ENCODE results near the gene NME7. TPM values are rescaled to one million over a fixed set of nuclear protein-coding genes. Genes with fewer than 3 reads are reported as not detected.
A peak's percentile ranks its signal among the peaks of the same experiment; 100 is the strongest.

Gene NME7
- polyA plus RNA-seq, 1 of the 3 experiments (the other 2 are of a cell fraction) = 13.7 TPM

GRCh38 chr1:169142129-169142528 is 225.5 kb downstream of the NME7 start (continued):
- no peak for TF ChIP-seq IRF3 (IDR thresholded peaks at IDR 0.05; ENCODE audit: low read depth, low read length)
- no peak for TF ChIP-seq MXI1 (IDR thresholded peaks at IDR 0.05; ENCODE audit: low read depth, low read length)
- no peak for TF ChIP-seq TAF1 (IDR thresholded peaks at IDR 0.05; ENCODE audit: borderline replicate concordance, low read depth, low read length)
- TF ChIP-seq CTCF (IDR thresholded peaks at IDR 0.05) = no peak

DNA sequence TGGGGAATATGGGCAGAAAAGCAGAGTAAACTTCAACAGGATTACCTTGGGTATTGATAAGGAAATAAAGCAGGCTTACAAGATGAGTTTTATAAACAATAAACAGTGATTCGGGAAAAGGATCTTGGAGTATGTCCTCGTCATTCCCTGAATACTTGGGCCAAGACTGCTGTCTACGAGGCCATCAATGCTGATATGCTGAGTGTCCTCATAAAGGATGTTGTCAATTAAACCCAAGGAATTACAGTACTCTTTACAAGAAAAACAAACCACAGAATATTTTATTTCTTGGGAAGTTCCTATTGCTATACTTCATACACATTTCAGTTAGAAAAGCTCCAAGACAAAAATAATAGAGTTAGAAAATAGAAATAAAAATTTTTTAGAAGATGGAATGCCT is 226.2 kb downstream of the NME7 start:
- H3K4me1 ChIP-seq (ENCODE audit: control insufficient read depth in 1 of 2, insufficient read depth in 2 of 2, low read depth in 1 of 2, low read length in 1 of 2) = peaks cover 0 to 4% of the 10 kb centered on the region in 2 experiments; a peak in 2 of 4 replicates
- no peak overlapping the region for H3K4me3 ChIP-seq (ENCODE audit: low read depth in 2 of 2, low read length in 1 of 2)
- WGBS (ENCODE audit: low lambda C conversion rate) = 89% methylated on average over 3 of the region's 3 CpGs
- 0 out of 4 replicates have a peak overlapping the region, but pooled peaks of 1 of the 2 experiments have one; percentile 6 for H3K27ac ChIP-seq (ENCODE audit: low read depth in 2 of 2, low read length in 1 of 2)
- ChIA-PET CTCF (no interaction called here), POLR2A (no interaction called here)
- H3F3A ChIP-seq (replicated peaks; ENCODE audit: insufficient read depth) = peaks cover 10% of the 10 kb centered on the region
- DNase-seq = no peak
- no peaks in the 10 kb centered on the region for H3K9me3 ChIP-seq
- H3K79me2 ChIP-seq (ENCODE audit: insufficient read depth) = no peaks in the 10 kb centered on the region
- no peak overlapping the region for H3K4me2 ChIP-seq
- no peaks in the 10 kb centered on the region for H3K9me2 ChIP-seq
- no peak overlapping the region for H3K9ac ChIP-seq
- no peak overlapping the region for H2AFZ ChIP-seq (ENCODE audit: low read depth)
- no peaks in the 10 kb centered on the region for H4K20me1 ChIP-seq (ENCODE audit: insufficient read depth)
- H3K36me3 ChIP-seq (replicated peaks in 1 of 2; ENCODE audit: control insufficient read depth in 1 of 2, insufficient read depth in 2 of 2, low read length in 1 of 2) = peaks cover 0 to 5% of the 10 kb centered on the region in 2 experiments
- no peaks in the 10 kb centered on the region for H3K27me3 ChIP-seq (ENCODE audit: insufficient read depth)
- TF ChIP-seq TEAD4 (IDR thresholded peaks at IDR 0.05; ENCODE audit: borderline replicate concordance, insufficient read depth) (no peak), FOXM1 (IDR thresholded peaks at IDR 0.05; ENCODE audit: low read depth) (no peak), RCOR1 (IDR thresholded peaks at IDR 0.05; ENCODE audit: low read length) (no peak), CHD2 (IDR thresholded peaks at IDR 0.05; ENCODE audit: low read length, partially characterized antibody) (no peak), FOXJ3 (CRISPR knock-in tag; IDR thresholded peaks at IDR 0.05) (no peak), CTCF (IDR thresholded peaks at IDR 0.05) (no peak), IRF3 (IDR thresholded peaks at IDR 0.05; ENCODE audit: low read depth, low read length) (no peak), TCF12 (IDR thresholded peaks at IDR 0.05) (no peak), FOSL2 (IDR thresholded peaks at IDR 0.05; ENCODE audit: borderline replicate concordance, low read depth) (no peak), EZH2phosphoT487 (IDR thresholded peaks at IDR 0.05; ENCODE audit: borderline replicate concordance, low read depth) (no peak), MXI1 (IDR thresholded peaks at IDR 0.05; ENCODE audit: low read depth, low read length) (no peak)
- TF ChIP-seq, protein P1, sequence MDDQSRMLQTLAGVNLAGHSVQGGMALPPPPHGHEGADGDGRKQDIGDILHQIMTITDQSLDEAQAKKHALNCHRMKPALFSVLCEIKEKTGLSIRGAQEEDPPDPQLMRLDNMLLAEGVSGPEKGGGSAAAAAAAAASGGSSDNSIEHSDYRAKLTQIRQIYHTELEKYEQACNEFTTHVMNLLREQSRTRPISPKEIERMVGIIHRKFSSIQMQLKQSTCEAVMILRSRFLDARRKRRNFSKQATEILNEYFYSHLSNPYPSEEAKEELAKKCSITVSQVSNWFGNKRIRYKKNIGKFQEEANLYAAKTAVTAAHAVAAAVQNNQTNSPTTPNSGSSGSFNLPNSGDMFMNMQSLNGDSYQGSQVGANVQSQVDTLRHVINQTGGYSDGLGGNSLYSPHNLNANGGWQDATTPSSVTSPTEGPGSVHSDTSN (IDR thresholded peaks at IDR 0.05) = no peak
- TF ChIP-seq, protein P2, sequence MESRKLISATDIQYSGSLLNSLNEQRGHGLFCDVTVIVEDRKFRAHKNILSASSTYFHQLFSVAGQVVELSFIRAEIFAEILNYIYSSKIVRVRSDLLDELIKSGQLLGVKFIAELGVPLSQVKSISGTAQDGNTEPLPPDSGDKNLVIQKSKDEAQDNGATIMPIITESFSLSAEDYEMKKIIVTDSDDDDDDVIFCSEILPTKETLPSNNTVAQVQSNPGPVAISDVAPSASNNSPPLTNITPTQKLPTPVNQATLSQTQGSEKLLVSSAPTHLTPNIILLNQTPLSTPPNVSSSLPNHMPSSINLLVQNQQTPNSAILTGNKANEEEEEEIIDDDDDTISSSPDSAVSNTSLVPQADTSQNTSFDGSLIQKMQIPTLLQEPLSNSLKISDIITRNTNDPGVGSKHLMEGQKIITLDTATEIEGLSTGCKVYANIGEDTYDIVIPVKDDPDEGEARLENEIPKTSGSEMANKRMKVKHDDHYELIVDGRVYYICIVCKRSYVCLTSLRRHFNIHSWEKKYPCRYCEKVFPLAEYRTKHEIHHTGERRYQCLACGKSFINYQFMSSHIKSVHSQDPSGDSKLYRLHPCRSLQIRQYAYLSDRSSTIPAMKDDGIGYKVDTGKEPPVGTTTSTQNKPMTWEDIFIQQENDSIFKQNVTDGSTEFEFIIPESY (IDR thresholded peaks at IDR 0.05; ENCODE audit: borderline replicate concordance, low read depth) = no peak
- TF ChIP-seq, protein P3, sequence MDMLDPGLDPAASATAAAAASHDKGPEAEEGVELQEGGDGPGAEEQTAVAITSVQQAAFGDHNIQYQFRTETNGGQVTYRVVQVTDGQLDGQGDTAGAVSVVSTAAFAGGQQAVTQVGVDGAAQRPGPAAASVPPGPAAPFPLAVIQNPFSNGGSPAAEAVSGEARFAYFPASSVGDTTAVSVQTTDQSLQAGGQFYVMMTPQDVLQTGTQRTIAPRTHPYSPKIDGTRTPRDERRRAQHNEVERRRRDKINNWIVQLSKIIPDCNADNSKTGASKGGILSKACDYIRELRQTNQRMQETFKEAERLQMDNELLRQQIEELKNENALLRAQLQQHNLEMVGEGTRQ (IDR thresholded peaks at IDR 0.05; ENCODE audit: borderline replicate concordance, low read depth, low read length) = no peak

Data from SK-N-SH (cell line).